Muscle layer of colon (tissue), 2 donors: Measurements from ENCODE around the gene IGSF10.

Experiments
- H3K27ac ChIP-seq: one replicate; pipeline ENCODE4 v1.7.0; 2013; ENCODE audit warnings: low read depth, mild to moderate bottlenecking, low read length, moderate library complexity
- H3K27me3 ChIP-seq, 2 donors: one replicate each; pipeline ENCODE4 v1.7.0; 2013; ENCODE audit warnings: low read length in 2 of 2, mild to moderate bottlenecking in 2 of 2; ENCODE audit not compliant: insufficient read depth in 2 of 2, control insufficient read depth in 1 of 2
- H3K36me3 ChIP-seq: one replicate; pipeline ENCODE4 v1.7.0; 2013; ENCODE audit warnings: mild to moderate bottlenecking, low read length; ENCODE audit not compliant: insufficient read depth
- H3K4me1 ChIP-seq: one replicate; pipeline ENCODE4 v1.7.0; 2013; ENCODE audit warnings: mild to moderate bottlenecking, low read length; ENCODE audit not compliant: insufficient read depth
- H3K4me3 ChIP-seq, 2 donors: one replicate each; pipeline ENCODE4 v1.7.0; 2013; ENCODE audit warnings: low read length in 2 of 2, low read depth in 1 of 2, mild to moderate bottlenecking in 1 of 2, moderate library complexity in 1 of 2
- H3K9ac ChIP-seq: one replicate; pipeline ENCODE4 v1.7.0; 2013; ENCODE audit warnings: low read length
- H3K9me3 ChIP-seq: one replicate; pipeline ENCODE4 v1.7.0; 2013; ENCODE audit warnings: mild to moderate bottlenecking, low read length
- donor health status: abdominal sarcoma.
- donor health status: Adenocarcinoma of cecum.

IGSF10 gene

DNA sequence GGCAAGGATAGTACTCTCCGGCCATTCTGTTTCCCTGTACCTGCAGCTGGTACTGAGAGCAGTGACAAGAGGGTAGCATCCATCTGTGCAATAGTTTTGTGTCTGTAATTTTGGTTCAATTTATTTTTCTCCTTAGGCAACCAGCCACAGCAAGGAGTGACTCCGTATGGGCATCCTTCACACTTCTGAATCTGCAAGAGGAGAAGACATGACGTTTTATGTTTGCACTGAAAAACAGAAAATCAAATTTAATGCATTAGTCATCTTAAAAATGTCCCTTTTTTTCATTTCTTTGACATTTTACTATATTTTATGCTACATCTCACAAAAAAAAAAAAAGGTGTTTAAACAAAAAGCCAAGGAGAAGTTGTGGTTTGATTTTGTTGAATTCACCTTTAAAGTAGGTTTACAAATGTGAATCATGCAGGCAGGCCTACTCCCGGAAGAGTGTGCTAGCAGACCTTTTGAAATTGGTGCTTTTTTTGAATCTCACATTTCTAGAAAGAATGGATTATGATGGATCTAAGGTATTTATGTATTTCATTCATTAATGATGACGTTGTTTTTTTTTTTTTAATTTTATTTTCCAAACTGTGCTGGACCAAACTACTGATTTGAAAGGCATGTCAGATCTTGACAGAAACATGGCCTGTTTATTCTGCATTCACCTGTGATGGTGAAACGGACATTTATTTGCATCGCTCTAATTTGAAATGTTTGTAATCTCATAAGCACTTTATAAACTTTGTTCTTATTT lies 28.1 kb downstream of the IGSF10 start:
- Histone ChIP-seq H3K4me1 (no peaks in the 10 kb centered on the region), H3K27me3 (no peaks in the 10 kb centered on the region), H3K27ac (no peak overlapping the region), H3K4me3 (no peak overlapping the region), H3K9ac (no peak overlapping the region), H3K9me3 (no peaks in the 10 kb centered on the region), H3K36me3 (no peaks in the 10 kb centered on the region)

DNA sequence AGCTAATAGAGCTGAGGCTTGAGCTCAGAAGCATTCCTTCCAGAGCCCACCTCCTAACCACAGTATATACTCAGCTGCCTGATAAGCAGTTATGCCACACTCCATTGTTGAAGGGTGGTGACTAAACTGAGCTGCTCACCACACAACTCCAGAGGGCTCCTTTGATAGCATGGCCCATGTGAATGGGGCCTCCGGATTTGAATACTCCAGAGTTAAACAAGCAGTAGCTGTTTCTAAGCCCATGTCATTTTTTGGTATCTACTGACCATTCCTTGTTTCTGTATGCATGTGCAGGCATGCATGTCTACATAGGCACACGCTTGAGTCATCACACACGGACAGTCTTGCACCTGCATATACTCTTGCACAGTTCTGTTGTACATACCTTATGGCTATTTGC lies 28.9 kb downstream of the IGSF10 start:
- no peak overlapping the region for H3K27ac ChIP-seq
- no peak overlapping the region for H3K9ac ChIP-seq
- no peaks in the 10 kb centered on the region for H3K27me3 ChIP-seq
- no peak overlapping the region for H3K4me3 ChIP-seq
- no peaks in the 10 kb centered on the region for H3K9me3 ChIP-seq
- no peaks in the 10 kb centered on the region for H3K36me3 ChIP-seq
- no peaks in the 10 kb centered on the region for H3K4me1 ChIP-seq

- no peaks in the 10 kb centered on the region for H3K36me3 ChIP-seq
Measured at GRCh38 chr3:151430821-151431484, 29.9 kb downstream of the IGSF10 start.

GRCh38 chr3:151428386-151428785 lies 32.5 kb downstream of the IGSF10 start:
- Histone ChIP-seq H3K9me3 (no peaks in the 10 kb centered on the region), H3K4me3 (no peak overlapping the region), H3K27me3 (no peaks in the 10 kb centered on the region), H3K27ac (no peak overlapping the region), H3K36me3 (no peaks in the 10 kb centered on the region), H3K4me1 (no peaks in the 10 kb centered on the region), H3K9ac (no peak overlapping the region)

More at GRCh38 chr3:151430821-151431484, 29.9 kb downstream of the IGSF10 start:
- Histone ChIP-seq H3K9ac (no peak overlapping the region), H3K4me3 (no peak overlapping the region), H3K27me3 (no peaks in the 10 kb centered on the region), H3K27ac (no peak overlapping the region), H3K9me3 (no peaks in the 10 kb centered on the region), H3K4me1 (no peaks in the 10 kb centered on the region)

DNA sequence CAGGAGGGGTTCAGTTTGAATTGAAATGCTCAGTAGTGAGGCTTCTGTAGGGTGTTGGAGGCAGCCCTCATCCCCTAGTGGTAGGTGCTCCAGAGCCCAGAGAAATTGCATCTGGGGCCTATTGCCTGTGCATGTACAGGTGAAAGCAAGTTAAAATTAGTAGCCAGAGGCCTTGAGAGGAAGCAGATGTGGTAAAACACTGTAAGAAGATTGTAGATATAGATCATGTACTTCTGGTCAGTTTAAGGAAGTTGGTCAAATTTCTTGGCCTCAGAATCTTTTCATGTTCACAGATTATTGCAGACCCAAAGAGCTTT lies 34.6 kb downstream of the IGSF10 start:
- H3K27ac ChIP-seq = no peak overlapping the region
- no peaks in the 10 kb centered on the region for H3K4me1 ChIP-seq
- no peaks in the 10 kb centered on the region for H3K27me3 ChIP-seq
- no peak overlapping the region for H3K4me3 ChIP-seq
- H3K36me3 ChIP-seq = no peaks in the 10 kb centered on the region
- no peaks in the 10 kb centered on the region for H3K9me3 ChIP-seq
- H3K9ac ChIP-seq = no peak overlapping the region

DNA sequence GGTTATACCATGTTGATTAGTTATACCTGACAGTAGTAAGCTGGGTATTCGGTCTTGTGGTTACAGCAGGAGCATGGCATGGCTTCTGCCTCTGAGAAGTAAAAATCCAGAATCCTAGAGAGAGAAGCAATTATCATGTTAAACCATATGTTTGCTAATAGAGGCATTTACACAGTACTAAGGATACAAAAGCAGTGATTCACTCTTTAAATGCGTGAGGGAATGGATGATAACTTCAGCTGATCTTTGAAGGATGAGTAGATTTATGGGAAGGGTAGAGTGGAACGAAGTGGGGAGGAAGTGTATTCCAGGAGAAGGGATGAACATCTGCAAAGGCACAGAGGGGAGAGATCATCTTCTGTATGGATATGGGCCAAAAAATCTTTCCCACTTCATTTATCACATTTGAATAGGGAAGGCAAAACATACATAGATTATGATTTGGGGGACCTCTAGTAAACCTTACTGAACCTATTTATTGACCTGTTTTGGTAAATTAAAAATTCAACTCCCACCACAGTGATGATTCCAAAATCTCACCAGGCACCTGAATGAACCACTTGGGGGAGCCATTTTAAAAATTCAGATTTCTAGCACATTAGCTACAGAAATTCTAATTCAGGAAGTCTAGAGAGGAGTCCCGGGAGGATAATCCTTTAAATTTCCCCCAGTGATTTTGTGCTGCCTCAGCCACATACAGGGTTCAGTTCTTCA lies 35.1 kb downstream of the IGSF10 start:
- no peaks in the 10 kb centered on the region for H3K36me3 ChIP-seq
- no peaks in the 10 kb centered on the region for H3K9me3 ChIP-seq
- H3K27ac ChIP-seq = no peak overlapping the region
- no peak overlapping the region for H3K9ac ChIP-seq
- H3K4me1 ChIP-seq = no peaks in the 10 kb centered on the region
- no peak overlapping the region for H3K4me3 ChIP-seq
- H3K27me3 ChIP-seq = no peaks in the 10 kb centered on the region

DNA sequence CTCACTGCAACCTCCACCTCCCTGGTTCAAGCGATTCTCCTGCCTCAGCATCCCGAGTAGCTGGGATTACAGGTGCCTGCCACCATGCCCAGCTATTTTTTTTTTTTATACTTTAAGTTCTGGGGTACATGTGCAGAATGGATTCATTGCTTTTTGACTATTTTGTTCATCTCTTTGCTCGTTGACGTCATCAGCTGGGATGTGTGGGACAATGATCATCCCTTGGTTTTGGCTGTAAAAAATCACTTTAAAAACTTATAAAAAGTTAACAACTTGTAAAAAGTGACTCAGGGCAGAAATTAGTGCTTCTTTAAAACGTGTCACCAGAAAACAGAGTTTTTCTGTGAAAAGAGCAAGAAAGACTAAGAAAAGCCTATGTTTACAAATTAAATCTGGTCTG lies 37.8 kb downstream of the IGSF10 start:
- Histone ChIP-seq H3K4me3 (no peak overlapping the region), H3K27ac (no peak overlapping the region), H3K9me3 (no peaks in the 10 kb centered on the region), H3K9ac (no peak overlapping the region), H3K27me3 (no peaks in the 10 kb centered on the region), H3K36me3 (no peaks in the 10 kb centered on the region), H3K4me1 (no peaks in the 10 kb centered on the region)

GRCh38 chr3:151421938-151422337 lies 38.9 kb downstream of the IGSF10 start:
- H3K9me3 ChIP-seq = no peaks in the 10 kb centered on the region
- H3K4me3 ChIP-seq = no peak overlapping the region
- H3K4me1 ChIP-seq = no peaks in the 10 kb centered on the region
- H3K27ac ChIP-seq = no peak overlapping the region
- no peak overlapping the region for H3K9ac ChIP-seq
- no peaks in the 10 kb centered on the region for H3K36me3 ChIP-seq
- no peaks in the 10 kb centered on the region for H3K27me3 ChIP-seq

DNA sequence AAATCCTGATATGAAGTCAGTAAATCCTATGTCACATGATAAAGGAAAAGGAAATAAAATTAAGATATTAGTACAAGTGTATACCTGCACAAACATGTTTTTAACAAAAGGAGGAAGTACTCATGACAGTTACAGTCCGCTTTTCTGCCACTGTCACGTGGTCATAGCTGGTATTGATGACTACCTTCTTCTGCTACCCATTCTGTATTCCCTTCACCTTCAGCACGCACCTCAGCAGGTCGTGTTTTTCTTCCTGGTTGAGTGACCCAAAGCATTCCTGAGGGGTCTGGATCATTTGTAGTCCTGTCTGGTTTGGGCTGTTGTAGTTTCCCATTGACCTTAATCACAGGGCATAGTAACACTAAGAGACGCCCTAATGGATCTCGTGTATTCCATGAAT lies 41.1 kb downstream of the IGSF10 start:
- no peaks in the 10 kb centered on the region for H3K27me3 ChIP-seq
- no peaks in the 10 kb centered on the region for H3K36me3 ChIP-seq
- H3K27ac ChIP-seq = no peak overlapping the region
- no peak overlapping the region for H3K9ac ChIP-seq
- H3K9me3 ChIP-seq = no peaks in the 10 kb centered on the region
- no peak overlapping the region for H3K4me3 ChIP-seq
- H3K4me1 ChIP-seq = no peaks in the 10 kb centered on the region

DNA sequence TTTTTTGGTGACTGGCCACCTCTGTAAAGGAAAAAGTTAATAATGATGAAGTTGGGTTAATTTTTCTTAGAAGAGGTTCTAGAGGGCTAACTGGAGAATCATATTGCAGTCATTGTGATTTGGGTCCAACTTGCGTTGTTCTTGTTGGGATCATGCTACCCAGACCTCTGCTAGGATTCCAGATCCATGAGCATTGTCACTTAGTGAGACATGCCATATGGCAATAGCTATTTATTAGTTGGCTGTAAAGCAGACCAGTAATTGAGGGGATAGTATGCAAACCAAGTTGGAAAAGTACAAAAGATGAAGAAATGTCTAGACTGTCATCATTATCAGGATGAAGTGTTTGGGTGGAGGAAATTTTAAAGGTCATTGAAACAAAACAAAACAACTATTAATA lies 45.6 kb downstream of the IGSF10 start:
- Histone ChIP-seq H3K9me3 (no peaks in the 10 kb centered on the region), H3K27me3 (no peaks in the 10 kb centered on the region), H3K27ac (no peak overlapping the region), H3K9ac (no peak overlapping the region), H3K4me3 (no peak overlapping the region), H3K36me3 (no peaks in the 10 kb centered on the region), H3K4me1 (peaks cover 9% of the 10 kb centered on the region)

DNA sequence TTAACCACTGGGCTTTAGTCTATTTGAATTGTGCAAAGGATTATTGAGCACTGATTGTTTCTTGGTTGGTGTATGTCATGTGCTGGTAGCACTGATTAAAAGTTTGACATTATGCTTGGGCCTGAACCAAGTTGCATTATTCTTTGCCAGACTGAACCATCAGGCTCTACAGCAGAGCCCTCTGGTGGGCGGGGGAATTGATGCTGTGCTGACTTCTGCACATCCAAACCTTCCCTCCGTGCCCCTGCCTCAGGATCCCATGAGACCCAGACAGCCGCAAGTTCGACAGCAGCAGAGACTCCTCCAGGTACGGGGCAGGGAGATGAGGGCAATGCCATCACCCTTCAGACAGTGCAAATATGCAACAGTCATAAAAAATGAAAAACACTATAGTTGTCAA lies 47.9 kb downstream of the IGSF10 start:
- Histone ChIP-seq H3K27ac (no peak overlapping the region), H3K27me3 (no peaks in the 10 kb centered on the region), H3K36me3 (no peaks in the 10 kb centered on the region), H3K9ac (no peak overlapping the region), H3K4me1 (peaks cover 9% of the 10 kb centered on the region), H3K9me3 (no peaks in the 10 kb centered on the region), H3K4me3 (no peak overlapping the region)
